Germinal center (tissue), 1 donor: Measurements from ENCODE around the gene OTOP3.
A peak's percentile ranks its signal among the peaks of the same experiment; 100 is the strongest.
"Not testable (repeated sequence)": the region's sequence is repeated elsewhere in the genome, so short reads cannot be mapped to it uniquely, and the experiment has no call there.

Experiments used
- DNase-seq: peaks from one replicate; pipeline ENCODE4 v3.0.0; 2012; ENCODE audit warnings: mixed read lengths, low spot score

OTOP3 gene

DNA sequence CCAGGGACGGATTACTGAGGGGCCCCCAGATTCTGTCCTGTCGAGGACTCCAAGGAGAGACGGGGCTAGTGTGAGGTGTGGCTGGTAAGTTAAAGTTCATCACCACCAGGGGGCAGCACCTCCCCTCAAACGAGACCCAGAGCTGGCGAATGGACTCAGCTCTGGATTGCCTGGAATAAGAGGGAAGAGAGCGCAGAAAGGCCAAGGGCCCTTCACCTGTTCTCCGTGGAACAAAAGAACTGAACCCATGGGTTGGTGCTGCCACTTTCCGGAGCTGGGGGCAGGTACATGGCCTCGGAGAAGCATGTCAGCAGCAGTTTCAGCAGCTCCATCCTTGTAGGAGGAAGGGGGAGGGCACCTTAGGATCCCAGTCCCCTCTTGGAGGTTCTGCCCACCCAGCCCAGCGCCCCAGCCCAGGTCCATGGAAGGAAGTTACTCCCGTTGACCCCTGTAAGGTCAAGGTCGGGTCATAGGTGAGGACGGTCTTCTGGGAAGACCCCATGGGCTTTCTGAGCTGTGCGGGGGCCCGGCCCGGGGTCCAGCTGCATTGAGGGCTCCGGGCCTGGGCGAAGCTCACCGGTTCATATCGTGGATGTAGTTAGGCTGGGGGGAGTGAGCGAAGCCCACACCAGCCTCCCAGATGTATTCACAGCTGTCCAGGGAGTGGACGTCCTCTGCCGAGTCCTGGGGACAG is 26.1 kb downstream of the OTOP3 start:
- peak; percentile 80 for DNase-seq

DNA sequence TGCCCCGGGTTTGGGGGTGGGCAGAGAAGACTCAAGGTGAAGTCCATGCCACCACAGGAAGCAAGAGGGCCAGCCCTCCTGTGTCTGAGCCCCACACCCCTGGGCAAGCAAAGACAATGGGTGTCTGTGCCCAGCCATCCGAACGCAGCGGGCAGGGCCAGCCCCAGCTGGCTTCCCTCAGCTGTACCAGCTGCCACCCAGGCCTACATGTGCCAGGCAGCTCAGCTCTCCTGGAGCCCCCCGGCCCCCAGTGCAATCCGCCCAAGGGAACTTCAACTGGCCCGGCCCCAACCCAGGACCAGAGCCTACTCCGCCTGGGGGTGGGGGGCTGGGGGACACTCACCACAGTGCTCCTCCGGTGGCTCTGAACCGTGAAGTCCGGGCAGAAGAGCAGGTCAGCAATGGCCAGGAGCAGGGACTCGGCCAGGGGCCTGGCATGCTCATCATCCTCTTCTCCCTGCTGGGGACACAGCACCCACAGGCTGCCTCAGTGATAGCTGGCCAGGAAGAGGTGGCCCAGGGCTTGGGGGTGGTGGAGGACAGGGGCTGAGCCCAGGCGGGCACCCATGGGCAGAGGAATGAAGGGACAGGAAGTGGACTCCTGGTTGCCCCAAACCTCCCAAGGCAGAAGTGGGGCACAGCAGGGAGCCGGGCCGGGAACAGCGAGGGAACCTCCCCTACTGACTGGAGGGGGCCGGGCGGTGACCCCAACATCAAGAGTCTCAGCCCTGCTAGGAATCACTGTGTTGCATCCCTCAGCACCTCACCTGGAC is 27.1 kb downstream of the OTOP3 start:
- no peak for DNase-seq

DNA sequence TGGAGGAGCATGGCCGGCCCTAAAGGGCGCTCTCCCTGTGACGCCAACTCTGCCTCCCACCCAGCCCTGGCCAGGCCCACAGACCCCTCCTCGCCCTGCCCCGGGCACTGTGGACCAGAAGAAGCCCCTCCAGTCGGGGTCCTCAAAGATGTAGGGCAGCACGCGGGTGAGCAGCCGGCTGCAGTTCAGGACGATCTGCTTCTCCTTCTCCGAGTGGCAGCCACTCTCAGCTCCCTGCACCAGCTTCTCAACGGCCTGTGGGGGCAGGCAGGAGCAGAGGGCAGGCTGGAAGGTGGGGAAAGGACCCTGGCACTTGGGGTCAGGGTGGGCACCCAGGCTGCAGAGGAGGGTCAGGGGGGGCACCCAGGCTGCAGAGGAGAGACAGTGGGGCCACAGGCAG is 28.0 kb downstream of the OTOP3 start:
- no peak for DNase-seq

DNA sequence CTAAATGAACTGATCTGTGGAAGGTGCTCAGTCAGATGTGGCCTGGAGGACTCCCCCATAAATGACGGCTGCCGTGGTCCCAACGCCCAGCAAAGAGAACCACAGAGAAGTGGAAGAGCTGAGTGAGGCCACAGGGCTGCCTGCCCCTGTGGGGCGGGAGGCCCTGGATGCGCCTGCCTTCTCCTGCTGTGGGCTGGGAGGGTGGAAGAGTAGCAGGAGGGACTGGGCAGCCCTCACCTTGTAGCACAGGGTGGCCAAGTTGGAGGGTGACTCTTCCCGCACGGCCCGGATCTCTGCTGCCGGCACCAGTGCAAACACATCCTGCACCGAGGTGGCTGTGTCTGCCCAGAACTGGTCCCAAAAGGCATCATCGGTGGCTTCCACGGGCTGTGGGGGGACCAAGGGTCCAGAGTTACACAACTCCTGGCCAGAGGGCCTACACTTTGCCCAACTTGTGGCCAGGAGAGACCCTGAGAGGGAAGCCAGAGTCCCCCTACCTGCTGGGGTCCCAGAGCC is 28.6 kb downstream of the OTOP3 start:
- DNase-seq, result no peak

DNA sequence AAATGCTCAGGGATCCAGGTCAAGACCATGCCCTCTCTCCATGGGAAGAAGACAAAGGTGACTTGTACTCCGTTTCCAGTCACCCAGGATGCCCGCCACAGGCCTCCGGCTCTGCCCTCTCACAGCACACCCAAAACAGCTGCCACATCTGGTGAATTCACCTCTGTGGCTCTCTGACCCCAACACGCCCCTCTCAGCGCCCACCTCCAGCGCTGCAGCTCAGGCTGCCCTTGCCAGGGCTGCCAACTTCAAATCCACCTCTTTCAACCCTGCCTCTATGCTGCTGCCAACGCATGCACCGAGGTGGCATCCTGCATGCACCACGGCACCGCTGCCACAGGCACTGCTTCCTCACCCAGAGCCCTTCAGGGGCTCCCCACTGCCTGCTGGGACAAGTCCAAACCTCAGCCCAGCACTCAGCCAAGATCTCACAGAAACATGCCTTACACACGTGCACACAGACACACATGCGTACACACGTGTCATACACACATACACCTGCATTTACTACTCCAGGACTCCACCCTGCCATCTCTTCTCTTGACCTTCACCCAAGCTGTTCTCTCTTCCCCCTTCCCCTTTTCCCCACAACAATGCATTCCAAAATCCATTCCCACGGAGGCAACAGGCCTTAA is 29.4 kb downstream of the OTOP3 start:
- DNase-seq, result no peak

DNA sequence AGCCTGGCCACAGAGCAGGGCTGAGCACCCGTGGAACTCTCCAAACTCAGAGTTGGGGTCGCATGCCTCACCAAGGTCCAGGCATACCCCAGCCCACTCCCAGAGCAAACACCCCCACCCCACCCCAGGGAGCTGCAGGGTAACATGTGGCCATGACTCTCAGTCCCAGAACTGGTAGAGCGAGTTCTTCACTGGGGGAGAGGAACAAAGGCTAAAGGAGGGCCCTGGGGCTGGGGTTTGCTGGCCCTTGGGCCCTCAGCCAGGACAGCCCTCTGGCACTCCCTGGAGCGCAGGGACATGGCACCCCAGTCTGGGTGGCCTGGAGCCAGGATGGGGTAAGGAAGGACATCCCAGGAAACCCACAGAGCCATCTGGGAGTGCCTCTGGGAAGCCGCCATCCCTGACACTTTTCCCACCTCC is 32.7 kb downstream of the OTOP3 start:
- no peak for DNase-seq

DNA sequence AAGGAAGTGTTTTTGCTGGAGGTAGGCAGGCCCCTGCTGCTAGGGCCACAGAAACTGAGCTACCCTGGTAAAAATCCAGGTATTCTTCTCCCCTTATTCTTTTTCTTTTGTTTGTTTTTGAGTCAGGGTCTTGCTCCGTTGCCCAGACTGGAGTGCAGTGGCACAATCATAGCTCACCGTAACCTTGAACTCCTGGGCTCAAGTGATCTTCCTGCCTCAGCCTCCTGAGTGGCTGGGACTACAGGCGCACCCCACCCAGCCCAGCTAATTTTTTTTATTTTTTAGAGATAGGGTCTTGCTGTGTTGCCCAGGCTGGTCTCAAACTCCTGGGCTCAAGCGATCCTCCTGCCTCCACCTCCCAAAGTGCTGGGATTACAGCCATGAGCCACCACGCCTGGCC is 33.8 kb downstream of the OTOP3 start:
- not testable (repeated sequence) for DNase-seq

DNA sequence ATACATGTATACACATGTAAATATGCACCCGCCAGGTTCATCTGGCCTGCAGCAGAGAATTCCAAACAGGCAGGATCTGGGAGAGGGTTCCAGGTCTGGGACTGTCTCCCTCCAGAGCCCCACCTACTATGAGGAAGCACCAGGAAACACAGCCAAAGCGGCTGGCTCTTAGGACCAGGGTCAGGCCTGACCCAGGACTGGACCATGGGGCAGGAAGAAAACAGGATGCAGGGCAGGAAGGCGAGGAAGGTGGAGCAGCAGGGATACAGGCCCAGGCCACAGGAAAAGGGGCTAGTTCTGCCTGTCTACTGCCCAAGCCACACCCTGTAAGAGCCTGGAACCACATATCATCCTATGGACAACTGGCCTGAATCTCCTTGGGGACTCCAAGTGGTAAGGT is 34.7 kb downstream of the OTOP3 start:
- DNase-seq, result no peak

DNA sequence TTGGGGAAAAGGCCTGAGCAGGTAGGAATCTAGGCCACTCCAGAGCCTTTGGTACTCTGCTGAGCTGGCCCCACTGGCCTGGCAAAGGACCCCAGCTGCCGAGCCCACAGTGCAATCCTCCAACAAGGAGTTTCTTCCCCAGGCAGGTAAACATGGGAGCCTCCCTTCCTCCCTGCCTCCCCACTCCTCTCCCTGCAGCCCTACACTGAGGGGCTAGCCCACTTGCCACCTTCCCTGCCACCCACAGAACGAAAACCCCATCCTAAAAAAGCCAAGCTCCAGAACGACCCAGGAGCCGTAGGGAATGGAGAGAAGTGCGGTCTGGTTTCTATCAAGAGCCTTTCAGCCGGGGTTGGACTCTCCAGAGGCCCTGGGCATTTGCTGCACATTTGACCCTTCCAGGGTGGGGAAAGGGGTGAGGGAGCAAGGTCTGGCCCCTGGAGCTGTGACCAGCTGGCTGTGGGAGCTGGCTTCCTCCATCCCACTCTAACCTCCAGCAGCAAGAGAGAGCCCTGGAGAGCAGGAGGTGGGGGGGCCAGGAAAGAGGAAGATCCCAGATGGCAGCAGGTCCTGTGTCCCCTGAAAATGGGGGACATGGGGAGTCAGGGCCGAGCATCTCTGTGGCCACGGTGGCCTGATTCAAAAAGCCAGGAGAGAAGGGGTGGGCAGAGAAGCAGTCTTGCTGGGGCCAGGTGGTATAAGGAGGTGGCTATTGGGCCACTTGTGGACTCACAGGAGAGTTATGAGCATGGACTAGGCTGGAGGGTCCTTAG is 35.6 kb downstream of the OTOP3 start:
- no peak for DNase-seq

DNA sequence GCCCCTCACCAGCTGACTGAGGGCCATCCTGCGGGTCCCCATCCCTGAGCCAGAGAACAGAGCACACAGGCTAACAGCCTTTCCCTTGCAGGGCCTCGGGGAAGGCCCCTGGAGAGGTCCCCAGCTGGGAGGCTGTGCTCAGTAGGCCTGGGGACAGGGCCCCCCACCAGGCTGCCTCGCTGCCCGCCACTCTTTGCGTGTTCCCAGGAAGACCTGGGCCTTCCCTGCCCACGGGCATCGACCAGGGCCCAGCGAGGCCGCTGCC is 36.1 kb downstream of the OTOP3 start:
- DNase-seq, result no peak

DNA sequence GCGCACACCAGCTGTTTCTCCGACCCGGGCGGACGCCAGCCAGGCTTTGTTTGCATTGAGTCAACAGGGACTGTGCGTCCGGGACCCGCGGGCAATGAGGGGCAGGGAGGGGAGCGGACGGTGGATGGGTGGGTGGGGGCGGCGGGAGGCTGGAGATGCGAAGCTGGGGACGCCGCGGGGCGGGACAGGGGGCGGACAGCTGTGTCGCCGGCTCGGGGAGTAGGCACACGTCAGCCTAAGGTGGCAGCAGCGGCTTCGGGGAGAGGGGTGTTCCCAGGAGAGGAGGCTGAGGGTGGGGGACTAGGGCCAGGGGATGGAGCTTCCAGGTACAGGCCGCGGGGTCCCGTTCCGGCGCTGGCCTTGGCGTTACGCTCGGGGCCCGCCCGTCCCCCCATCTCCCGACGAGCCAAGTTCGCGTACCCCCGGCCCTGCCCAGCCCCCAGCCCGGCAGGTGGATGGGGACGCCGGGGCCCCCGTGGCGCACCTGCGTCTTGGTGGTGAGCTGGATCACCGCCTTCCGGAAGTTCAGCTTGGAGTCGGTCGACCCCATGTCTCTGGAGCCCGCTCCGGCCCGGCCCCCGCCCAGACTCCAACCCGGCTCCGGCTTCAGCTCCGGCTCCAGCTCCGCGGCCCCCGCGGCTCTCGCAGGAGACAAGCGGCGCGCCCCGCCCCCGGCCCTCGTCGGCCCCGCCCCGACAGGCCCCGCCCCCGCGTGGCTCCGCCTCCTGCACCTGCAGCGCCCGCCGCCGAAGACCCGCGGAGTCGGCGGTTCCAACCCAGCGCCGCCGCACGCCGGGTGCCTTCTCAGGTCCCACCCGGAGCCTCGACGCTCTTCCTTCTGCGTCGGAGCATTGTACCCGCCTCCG is 36.6 kb downstream of the OTOP3 start, which contains the start of gene HID1:
HID1 (minus strand) TSS at position 653 of the 866 bp plus-strand sequence; CDS start at position 550, 103 bp downstream.
- DNase-seq, result peak; percentile 88

DNA sequence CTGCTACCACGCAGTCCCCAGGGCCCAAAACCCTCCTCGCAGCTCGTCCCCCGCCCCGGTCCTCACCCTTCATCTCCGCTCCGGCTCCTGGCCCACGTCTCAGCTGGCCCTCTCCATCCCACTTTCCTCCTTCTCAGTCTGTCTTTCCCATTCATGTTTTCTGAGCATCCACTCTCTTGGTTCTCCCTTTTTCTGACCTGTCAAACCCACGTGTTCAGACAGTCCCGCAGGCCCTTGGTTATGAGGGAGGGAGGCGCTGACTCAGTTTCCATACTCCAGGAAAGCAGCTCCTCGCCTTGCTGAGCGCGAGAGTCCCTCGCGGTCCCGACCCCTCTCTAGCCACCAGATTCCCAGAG is 37.3 kb downstream of the OTOP3 start:
- no peak for DNase-seq

DNA sequence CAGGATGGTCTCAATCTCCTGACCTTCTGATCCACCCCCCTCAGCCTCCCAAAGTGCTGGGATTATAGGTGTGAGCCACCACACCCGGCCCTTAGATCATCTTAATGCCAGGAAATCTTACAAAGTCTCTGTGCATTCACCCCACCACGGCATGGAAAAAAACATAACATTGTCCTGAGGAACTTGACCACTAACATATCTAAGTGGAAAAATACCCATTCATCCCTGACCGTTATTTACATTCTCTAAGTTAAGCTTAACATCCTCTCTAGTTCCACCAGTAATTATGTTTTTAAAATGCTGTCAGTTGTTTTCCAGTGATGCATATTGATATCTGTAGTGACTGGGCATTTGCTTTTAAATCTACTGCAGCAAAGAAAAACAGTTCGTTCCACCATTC is 40.2 kb downstream of the OTOP3 start:
- no peak for DNase-seq

DNA sequence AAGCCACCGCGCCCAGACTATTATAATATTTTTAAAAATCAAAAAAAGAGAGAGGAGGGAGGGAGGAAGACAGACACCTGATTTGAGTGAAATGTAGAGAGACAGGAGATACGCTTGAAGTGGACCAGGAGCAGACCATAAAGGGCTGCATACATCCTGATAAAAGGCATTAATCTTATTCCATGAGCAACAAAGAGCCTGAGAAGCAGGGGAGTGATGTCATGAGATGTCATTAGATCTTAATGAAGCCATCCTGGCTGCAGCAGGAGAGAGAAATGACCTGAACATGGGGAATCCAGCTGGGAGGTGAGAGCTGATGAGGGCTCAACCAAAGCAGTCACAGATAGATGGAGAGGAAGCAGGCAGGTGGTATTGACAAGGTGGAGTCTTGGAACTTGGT is 42.1 kb downstream of the OTOP3 start:
- DNase-seq, result no peak

DNA sequence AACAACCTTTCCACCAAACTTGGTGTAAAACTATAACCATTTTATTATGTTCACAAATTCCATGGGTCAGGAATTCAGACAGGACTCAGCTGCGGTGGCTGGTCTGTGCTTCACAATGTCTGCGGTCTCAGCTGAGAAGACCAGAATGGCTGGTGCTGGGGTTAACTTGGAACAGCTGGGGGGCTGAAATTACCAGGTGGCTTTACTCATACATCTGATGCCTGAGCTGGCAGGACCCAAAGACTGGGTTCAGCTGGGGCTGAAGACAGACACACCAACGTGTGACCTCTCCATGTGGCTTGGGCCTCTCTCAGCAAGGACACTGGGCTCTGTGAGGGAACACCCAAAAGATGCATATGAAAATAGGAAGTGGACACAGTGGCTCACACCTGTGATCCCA is 42.5 kb downstream of the OTOP3 start:
- no peak for DNase-seq

DNA sequence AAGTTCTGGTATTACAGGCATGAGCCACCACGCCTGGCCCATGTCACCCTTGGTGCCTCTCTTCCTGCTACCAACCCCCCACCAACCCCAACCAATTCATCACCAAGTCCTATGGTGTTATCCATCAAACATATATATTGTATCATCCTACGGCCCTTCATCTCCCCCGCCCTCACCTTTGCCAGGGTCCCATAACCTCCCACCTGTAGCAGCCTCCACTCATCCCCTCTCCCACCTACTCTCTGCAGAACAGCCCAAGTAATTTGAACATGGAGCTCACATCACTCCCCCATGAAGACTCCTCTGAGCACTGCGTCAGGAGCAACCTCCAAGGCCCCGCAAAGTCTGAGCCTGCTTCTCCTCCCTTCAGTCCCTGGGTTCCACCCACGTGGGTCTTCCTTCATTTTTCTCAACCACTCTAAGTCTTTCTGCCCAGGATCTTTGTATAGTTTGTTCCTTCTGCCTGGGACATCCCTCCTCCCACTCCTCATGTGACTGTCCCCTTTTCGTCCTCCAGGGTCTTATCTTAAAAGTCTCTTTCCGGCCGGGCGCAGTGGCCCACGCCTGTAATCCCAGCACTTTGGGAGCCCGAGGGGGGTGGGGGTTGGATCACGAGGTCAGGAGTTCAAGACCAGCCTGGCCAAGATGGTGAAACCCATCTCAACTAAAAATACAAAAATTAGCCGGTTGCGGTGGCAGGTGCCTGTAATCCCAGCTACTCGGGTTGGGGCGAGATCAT is 43.9 kb downstream of the OTOP3 start:
- DNase-seq, result no peak

DNA sequence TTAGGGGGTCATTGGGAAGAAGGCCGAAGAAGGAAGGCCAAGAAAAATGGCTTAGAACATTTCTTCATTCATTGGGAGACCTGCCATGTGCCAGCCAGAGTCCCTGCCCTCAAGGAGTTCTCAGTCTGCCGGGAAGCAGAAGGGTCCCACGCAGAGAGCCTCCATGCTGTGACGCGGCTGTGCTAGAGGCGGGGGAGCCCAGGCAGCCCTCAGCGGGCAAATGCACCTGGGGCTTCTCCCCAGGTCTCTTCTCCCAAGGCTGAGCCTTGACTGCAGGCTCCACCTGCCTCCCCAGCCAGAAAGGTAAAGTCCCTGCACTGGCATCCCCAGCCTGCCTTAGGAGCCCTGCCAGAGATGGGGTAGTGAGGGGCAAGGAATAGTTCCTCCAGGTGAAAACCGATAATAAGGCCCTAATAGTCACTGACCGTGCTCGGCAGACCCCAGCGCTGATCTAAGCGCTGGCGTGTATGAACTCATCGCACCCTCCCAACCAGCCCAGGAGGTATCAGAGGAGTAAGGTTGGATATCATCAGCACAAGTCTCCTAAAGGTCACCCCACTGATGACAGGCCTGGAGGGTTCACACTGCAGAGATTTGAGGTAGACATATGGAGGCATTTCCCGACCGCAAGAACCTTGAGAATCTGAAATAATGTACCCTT is 45.8 kb downstream of the OTOP3 start:
- DNase-seq, result no peak

DNA sequence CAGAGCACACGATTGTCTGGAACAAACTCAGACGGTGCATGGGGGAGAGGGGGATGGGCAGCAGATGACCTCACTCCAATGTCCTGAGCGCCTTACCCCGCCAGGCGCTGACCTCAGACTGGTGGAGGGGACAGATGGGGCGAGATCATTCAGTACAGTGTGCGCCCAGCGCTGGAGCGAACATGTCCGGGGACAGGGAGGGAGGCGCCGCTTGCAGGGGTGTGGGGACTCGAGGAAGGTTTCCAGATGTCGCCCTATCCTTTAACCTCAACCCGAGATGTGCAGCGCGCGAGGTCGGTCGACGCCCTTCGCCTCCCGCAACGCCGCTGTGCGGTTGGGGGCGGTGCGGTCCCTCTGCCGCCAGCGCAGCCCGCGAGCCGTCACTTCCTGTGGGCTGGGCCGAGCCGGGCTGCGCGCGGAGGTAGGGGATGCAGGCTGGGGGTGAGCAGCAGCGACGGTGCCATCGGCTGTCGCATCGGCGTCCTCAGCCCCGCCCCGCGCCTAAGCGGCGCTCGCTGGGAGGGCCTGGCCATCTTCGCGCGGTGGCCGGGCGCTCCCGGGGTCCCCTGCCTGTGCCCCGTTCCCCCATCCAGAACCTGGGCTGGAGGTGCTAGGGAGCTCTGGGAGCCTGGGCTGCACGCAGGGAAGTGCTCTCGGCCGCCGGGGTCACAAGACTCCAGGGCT is 46.4 kb downstream of the OTOP3 start:
- peak; percentile 86 for DNase-seq

DNA sequence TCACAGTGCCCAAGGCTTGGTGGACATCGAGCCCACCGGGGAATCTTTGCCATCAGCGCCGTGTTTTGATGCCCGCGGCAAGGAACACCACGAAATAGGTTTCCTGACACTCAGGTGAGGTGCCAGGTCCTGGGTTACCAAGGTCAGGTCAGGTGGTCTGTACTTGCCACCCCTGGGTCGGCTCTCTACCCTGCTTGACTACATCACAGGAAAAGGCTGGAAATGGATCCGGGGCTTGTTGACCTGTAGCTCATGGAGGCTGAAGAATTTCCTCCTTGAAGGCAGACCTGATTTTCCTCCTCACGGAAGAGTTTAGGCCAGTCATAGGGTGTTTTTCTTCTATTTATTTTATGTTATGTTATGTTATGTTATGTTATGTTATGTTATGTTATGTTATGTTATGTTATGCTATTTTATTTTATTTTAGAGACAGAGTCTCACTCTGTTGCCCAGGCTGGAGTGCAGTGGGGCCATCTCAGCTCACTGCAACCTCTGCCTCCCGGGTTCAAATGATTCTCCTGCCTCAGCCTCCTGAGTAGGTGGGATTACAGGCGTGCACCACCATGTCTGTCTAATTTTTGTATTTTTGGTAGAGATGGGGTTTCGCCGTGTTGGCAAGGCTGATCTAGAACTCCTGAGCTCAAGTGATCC is 47.1 kb downstream of the OTOP3 start:
- not testable (repeated sequence) for DNase-seq
